HG02852 (cell line): Measurements from ENCODE around the gene DNAH3.
"Not testable (repeated sequence)": the region's sequence is repeated elsewhere in the genome, so short reads cannot be mapped to it uniquely, and the experiment has no call there.

Source experiments
- ATAC-seq: cut with Tn5 transposase; IDR thresholded peaks from one replicate; pipeline ENCODE4 v1.9.1; 2021; ENCODE audit warnings: mild to moderate bottlenecking, moderate library complexity; ENCODE audit not compliant: unreplicated experiment

Gene DNAH3

GRCh38 chr16:21126518-21126917, 24.1 kb downstream of the DNAH3 start:
- ATAC-seq, result no peak

DNA sequence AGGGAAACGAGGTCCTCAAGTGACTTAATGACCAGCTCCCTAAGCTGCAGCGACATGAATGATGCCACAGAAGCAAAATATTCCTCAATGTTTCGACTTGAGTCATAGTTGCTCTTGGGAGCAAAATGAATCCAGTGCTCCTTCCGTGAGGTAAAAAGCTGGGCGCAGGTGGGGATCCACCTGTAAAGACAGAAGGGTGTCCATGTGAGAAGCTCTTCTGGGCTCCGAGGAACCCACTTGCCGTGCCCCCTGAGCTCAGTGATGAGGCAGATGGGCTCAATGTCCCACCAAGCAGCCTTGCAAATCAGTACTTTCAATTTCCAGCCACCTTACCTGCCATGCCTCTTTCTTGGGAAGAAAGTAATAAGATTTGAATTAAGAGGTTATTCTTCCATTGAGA, 25.5 kb downstream of the DNAH3 start:
- no peak for ATAC-seq

DNA sequence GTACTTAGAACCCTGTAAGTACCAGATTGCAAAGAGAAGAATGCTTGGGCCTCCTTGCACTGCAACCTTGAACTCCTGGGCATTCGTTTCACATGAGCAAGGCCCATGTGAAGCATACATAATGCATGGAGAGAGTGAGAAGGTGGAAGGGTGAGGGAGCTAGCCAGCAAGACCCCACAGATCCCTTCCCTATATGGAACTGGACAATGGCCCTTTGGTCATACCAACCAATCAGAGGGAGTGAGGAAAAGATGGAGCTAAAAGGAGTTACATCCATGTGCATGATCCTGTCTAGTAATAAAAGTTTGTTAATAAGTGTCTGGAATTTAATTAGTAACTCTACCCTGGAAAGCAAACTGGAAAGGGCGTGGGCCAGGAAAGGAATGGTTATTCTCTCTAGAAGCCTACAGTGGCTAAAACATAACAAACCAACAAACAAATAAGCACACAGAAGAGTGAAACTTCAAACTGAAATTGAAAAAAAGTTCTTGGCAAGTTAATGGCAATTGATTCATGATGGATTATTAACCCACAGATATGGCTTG, 29.6 kb downstream of the DNAH3 start:
- ATAC-seq, result no peak

GRCh38 chr16:21117567-21117966, 33.1 kb downstream of the DNAH3 start:
- ATAC-seq, result no peak

- ATAC-seq, result no peak
Observed at GRCh38 chr16:21116148-21116693, 34.4 kb downstream of the DNAH3 start.

DNA sequence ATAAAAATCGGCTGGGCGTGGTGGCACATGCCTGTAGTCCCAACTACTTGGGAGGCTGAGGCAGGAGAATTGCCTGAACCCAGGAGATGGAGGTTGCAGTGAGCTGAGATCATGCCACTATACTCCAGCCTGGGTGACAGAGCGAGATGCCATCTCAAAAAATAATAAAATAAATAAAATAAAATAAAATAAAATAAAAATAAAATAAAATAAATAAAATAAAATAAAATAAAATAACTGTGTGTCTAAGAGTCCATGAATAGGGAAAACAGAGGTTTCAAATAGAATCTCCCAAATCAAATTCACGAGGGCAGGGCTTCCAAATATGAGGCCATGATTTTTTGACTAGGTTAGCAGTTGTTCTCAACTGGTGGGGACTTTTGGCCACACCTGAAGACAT, 35.1 kb downstream of the DNAH3 start:
- ATAC-seq, result not testable (repeated sequence)

- no peak for ATAC-seq
Observed at GRCh38 chr16:21103941-21104860, 46.4 kb downstream of the DNAH3 start.

DNA sequence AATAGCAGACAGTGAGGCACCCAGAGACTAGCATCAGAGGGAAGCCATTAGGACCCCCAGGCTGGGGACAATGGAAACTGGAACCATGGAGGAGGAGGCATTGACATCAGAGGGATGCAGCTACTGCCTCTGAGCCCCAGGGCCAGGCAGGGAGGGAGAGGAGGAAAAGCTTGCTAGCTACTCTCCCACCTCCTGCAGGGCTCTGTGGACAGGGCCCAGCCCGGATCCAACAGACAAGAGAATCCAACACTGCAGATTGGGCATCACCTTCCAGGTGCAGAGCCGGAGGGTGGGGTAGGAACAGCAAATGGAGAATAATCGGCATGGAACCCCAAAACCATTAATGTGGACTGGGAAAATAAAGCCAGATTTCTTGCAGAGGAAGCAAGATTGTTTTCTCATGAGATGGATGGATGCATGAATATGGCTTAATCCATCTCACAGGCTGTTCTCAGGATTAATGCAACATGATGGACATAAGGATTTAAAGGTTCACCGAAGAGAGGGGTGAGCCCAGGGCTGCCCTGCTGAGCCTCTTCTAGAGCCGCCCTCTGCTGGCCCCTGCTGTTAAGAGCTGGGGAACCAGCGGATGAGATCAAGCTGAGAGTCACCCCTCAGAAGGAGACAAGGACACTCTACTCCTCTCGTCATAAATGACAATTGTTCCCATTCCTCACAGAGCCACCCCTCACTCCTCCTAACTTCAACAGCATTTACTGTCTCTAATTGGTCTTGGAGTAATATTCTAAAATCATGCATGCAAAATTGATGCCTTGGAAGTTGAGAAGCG, 48.8 kb downstream of the DNAH3 start:
- ATAC-seq, result no peak

GRCh38 chr16:21100447-21100846, 50.2 kb downstream of the DNAH3 start:
- no peak for ATAC-seq

GRCh38 chr16:21097151-21097550, 53.5 kb downstream of the DNAH3 start:
- ATAC-seq, result no peak

GRCh38 chr16:21094719-21095118, 55.9 kb downstream of the DNAH3 start:
- not testable (repeated sequence) for ATAC-seq

DNA sequence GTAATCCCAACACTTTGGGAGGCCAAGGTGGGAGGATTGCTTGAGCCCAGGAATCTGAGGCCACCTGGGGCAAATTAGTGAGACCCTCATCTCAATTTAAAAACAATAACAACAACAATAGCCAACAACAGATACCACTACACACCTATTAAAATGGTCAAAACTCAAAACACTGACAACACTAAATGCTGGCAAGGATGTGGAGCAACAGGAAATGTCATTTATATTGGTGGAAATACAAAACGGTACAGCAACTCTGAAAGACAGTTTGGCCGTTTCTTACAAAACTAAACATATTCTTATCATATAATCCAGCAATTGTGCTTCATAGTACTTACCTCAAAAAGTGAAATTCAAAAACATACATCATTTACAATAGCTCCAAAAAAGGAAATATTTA, 57.7 kb downstream of the DNAH3 start:
- ATAC-seq, result no peak

DNA sequence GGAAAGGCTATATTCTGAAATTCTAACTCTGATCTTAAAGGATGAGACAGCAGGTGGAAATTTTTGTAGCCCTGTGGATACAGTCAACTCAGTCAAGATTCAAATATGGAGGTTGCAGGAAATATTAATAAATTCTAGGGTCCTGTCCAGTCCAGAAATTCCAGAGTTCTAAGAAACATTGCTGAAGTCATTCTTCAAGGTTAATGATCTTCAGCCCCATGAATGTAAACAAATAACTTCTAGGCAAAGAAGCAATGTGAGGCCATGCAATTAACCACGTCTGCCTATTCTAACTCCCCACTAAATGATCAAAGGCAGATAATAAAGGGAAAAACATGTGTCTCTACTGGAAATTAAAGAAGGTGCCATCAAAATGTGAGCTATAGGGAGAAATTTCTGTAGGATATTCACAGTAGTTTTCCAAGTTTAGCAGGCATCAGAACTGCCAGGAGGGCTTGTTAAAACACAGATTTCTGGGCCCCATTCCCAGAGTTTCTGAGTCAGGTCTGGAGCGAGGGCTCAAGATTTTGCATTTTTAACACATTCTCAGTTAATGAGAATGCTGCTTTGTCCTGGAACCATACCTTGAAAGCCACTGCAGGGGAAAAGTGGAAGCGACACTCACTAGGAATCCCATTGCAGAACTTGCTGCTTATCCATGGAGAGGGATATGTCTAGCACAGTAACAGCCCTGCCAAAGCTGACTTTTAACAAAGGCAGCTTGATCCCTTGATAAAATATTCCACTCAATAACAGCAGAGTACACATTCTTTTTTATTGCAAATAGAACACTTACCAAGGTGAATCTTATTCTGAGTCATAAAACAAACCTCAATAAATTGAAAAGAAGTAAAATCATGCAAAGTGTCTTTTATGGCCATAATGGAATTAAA, 61.8 kb downstream of the DNAH3 start:
- no peak for ATAC-seq

- ATAC-seq, result no peak
Observed at GRCh38 chr16:21088143-21088542, 62.5 kb downstream of the DNAH3 start.

GRCh38 chr16:21084631-21085225, 65.9 kb downstream of the DNAH3 start:
- ATAC-seq, result no peak

- no peak for ATAC-seq
Observed at GRCh38 chr16:21083729-21084268, 66.8 kb downstream of the DNAH3 start.

DNA sequence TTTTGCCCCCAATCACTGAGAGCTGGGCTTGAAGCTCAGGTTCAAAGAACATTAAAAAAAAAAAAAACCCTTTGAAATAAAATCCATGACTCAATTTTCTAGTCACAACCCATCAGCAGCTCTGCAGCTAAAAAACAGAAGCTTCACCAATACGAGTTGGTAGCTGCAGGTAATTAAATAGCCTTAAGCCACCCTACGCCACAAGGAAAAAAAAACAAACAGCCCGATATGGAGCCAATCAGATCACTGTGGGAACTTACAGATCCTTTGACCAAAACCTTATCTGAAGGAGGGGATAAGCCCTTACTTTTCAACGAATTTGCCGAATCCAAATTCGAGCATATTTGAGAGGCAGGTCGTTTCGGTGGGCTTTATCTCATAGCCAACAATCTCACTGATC, 69.3 kb downstream of the DNAH3 start:
- ATAC-seq, result no peak

DNA sequence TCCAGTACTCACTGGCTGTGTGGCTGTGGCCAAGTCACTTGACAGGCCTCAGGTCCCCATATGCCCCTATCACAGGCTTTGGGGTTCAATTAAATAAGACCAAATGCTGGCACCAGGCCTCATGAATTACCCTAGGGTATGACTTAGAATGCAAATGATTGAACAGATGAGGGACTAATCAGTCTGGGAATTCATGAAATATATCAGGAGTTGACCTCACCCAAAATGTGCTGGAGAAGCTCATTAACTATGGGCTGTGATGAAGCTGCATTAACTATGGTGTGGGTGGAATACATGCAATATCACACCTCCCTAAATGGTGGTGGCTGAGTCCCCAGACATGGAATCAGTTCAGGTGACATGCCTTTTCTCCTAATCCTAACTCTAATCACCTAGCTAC, 72.1 kb downstream of the DNAH3 start:
- no peak for ATAC-seq

DNA sequence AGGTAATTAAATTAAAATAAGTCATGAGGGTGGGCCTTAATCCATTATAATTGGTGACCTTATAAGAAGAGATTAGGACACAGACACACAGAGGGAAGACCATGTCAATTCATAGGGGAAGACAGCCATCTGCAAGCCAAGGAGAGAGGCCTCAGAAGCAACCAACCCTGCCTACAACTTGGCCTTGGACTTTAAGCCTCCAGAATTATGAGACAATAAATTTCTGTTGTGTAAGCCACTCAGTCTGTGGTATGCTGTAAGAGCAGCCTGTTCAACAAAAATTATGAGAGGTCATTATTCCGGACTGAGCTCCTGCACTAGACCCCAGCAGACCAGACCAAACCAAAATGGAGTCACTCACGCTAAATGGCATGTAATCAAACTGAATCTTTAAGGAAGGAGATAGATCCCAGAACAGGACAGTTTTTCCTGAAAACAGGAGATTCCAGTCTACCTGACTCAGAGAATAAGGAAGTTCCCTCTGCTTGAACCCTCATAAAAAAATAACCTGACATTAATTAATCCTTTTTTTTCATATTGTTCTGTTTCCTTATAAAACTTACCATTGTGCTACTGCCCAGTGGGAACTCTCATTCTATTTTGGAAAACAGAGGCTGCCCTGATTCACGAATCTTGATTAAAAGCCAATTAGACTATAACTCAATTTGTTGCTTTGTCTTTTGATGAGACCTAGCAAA, 74.3 kb downstream of the DNAH3 start:
- ATAC-seq, result no peak
